Head of caudate nucleus (tissue), 42 donors: ENCODE results near the gene GPRC5C.

Source experiments
- DNase-seq, 42 donors: peaks; one replicate each; pipeline versions ENCODE4 v3.0.0 to v3.0.0-alpha.2; 2020 to 2021; ENCODE audit warnings: mixed read lengths in 7 of 42
- intact Hi-C: fragments of 100-400 bp; cut with DNase I; formaldehyde crosslinking; loops from one replicate; pipeline ENCODE4 v1.15.0; 2022

Gene GPRC5C

GRCh38 chr17:74429604-74430384 lies 2.1 kb upstream of the GPRC5C start:
- peak in 1 of 42 donors; percentile 16 for DNase-seq
- intact Hi-C loops: no loop called here

GRCh38 chr17:74430385-74430705 lies 1.5 kb upstream of the GPRC5C start:
- DNase-seq: no peak
- intact Hi-C loops: no loop called here

- intact Hi-C loops: no loop called here
- DNase-seq: peak in 38 of 42 donors; percentile 25 to 84 (median 65)
These were observed 951 bp upstream of the GPRC5C start for GRCh38 chr17:74430706-74431567.

GRCh38 chr17:74432424-74432690 lies 469 bp downstream of the GPRC5C start:
- intact Hi-C loops: no loop called here
- DNase-seq: no peak

GRCh38 chr17:74432766-74433391 lies 991 bp downstream of the GPRC5C start:
- intact Hi-C loops: no loop called here
- DNase-seq: no peak

GRCh38 chr17:74433421-74434121 lies 1.7 kb downstream of the GPRC5C start:
- peak in 1 of 42 donors; percentile 26 for DNase-seq
- intact Hi-C loops: no loop called here

- no peak for DNase-seq
- intact Hi-C loops: no loop called here
These were observed 4.0 kb downstream of the GPRC5C start for GRCh38 chr17:74435775-74436359.

GRCh38 chr17:74437702-74438101 lies 5.8 kb downstream of the GPRC5C start:
- DNase-seq: no peak
- intact Hi-C loops: no loop called here

- intact Hi-C loops: no loop called here
- DNase-seq: no peak
These were observed 8.0 kb downstream of the GPRC5C start for GRCh38 chr17:74439691-74440567.

GRCh38 chr17:74441537-74441936 lies 9.6 kb downstream of the GPRC5C start:
- no peak for DNase-seq
- intact Hi-C loops: no loop called here

GRCh38 chr17:74442291-74442669 lies 10.4 kb downstream of the GPRC5C start:
- no peak for DNase-seq
- intact Hi-C loops: no loop called here

- intact Hi-C loops: no loop called here
- DNase-seq: peak in 41 of 42 donors; percentile 50 to 86 (median 73)
These were observed 11.0 kb downstream of the GPRC5C start for GRCh38 chr17:74442670-74443515.

- DNase-seq: peak in 1 of 42 donors; percentile 22
These were observed 11.8 kb downstream of the GPRC5C start for GRCh38 chr17:74443516-74444296.

GRCh38 chr17:74444406-74444805 lies 12.5 kb downstream of the GPRC5C start:
- DNase-seq: peak in 4 of 42 donors; percentile 38 to 64 (median 50)

More at GRCh38 chr17:74443516-74444296, 11.8 kb downstream of the GPRC5C start:
- intact Hi-C loops: no loop called here

GRCh38 chr17:74445158-74445557 lies 13.3 kb downstream of the GPRC5C start:
- intact Hi-C loops: no loop called here
- DNase-seq: no peak

More at GRCh38 chr17:74444406-74444805, 12.5 kb downstream of the GPRC5C start:
- intact Hi-C loops: no loop called here
